GM12878 (cell line): ENCODE results near the gene ARID5B.

Source experiments
- ATF2 ChIP-seq: IDR thresholded peaks from 2 replicates; pipeline ENCODE4 v1.6.1; 2012; ENCODE audit warnings: low read length, inconsistent platforms
- GABPA ChIP-seq: IDR thresholded peaks from 2 replicates; pipeline ENCODE4 v1.6.1; 2014; ENCODE audit warnings: antibody characterized with exemption, low read depth, mild to moderate bottlenecking, inconsistent platforms
- HDAC6 ChIP-seq: fragments of 200-600 bp; sonication (generic); IDR thresholded peaks from one replicate; pipeline ENCODE4 v1.8.0; 2017; ENCODE audit warnings: antibody characterized with exemption; ENCODE audit not compliant: unreplicated experiment
- PBX3 ChIP-seq: IDR thresholded peaks from 2 replicates; pipeline ENCODE4 v1.6.1; 2011; ENCODE audit warnings: mild to moderate bottlenecking, low read depth, low read length, moderate library complexity; ENCODE audit not compliant: insufficient replicate concordance
- POLR2A ChIP-seq: IDR thresholded peaks from 2 replicates; pipeline ENCODE4 v1.6.1; 2011; ENCODE audit warnings: low read depth, mild to moderate bottlenecking, low read length
- RAD21 ChIP-seq: IDR thresholded peaks from 2 replicates; pipeline ENCODE4 v1.6.1; 2011; ENCODE audit warnings: mild to moderate bottlenecking, low read depth, low read length, moderate library complexity; ENCODE audit not compliant: insufficient read depth
- RUNX3 ChIP-seq: IDR thresholded peaks from 2 replicates; pipeline ENCODE4 v1.6.1; 2012; ENCODE audit warnings: low read length, inconsistent platforms
- SIX5 ChIP-seq: IDR thresholded peaks from 2 replicates; pipeline ENCODE4 v1.6.1; 2011; ENCODE audit warnings: mild to moderate bottlenecking, low read depth, low read length, moderate library complexity; ENCODE audit not compliant: severe bottlenecking
- ZBED1 ChIP-seq: IDR thresholded peaks from 2 replicates; pipeline ENCODE4 v1.6.1; 2016; ENCODE audit warnings: borderline replicate concordance
- TF ChIP-seq, protein P1 (sequence below), 3 experiments: IDR thresholded peaks in 2 of 3; conservative IDR thresholded peaks in 1 of 3; 2 replicates each; pipeline ENCODE4 v1.5.1; 2011; ENCODE audit warnings: low read depth in 3 of 3, low read length in 3 of 3, mild to moderate bottlenecking in 3 of 3, control low read depth in 2 of 3, moderate library complexity in 2 of 3, inconsistent platforms in 1 of 3, mixed read lengths in 1 of 3; ENCODE audit not compliant: control insufficient read depth in 2 of 3, insufficient read depth in 1 of 3; ENCODE audit errors: extremely low read depth in 1 of 3
- TF ChIP-seq, protein P2 (sequence below): IDR thresholded peaks from 2 replicates; pipeline ENCODE4 v1.6.1; 2011; ENCODE audit warnings: low read depth, mild to moderate bottlenecking, low read length, moderate library complexity, borderline replicate concordance; ENCODE audit errors: extremely low read depth

DNA sequence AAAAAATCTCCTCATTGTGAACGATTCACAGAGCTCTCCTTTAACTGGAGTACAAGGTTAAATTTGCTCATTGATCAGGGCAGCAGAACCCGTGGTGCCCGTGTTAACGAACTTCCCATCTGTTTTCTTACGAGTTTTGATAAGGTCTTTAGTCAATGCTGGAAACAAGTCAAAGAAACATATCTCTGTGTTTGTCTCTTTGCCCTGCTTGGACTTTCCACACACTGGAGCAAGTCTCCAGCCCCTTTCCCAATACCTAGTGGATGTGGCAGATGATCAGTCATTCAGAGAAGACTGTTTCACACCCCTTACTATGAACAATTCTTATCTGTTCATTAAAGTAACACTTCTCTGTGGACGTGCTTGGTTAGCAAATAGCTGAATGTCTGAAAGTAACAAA, 121.3 kb downstream of the ARID5B start:
- TF ChIP-seq, protein P1, sequence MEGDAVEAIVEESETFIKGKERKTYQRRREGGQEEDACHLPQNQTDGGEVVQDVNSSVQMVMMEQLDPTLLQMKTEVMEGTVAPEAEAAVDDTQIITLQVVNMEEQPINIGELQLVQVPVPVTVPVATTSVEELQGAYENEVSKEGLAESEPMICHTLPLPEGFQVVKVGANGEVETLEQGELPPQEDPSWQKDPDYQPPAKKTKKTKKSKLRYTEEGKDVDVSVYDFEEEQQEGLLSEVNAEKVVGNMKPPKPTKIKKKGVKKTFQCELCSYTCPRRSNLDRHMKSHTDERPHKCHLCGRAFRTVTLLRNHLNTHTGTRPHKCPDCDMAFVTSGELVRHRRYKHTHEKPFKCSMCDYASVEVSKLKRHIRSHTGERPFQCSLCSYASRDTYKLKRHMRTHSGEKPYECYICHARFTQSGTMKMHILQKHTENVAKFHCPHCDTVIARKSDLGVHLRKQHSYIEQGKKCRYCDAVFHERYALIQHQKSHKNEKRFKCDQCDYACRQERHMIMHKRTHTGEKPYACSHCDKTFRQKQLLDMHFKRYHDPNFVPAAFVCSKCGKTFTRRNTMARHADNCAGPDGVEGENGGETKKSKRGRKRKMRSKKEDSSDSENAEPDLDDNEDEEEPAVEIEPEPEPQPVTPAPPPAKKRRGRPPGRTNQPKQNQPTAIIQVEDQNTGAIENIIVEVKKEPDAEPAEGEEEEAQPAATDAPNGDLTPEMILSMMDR (IDR thresholded peaks at IDR 0.05 in 2 of 3, conservative IDR thresholded peaks at IDR 0.05 in 1 of 3; ENCODE audit: control insufficient read depth in 2 of 3, extremely low read depth in 1 of 3, insufficient read depth in 1 of 3, low read depth in 3 of 3, low read length in 3 of 3): no peak
- TF ChIP-seq RAD21 (no peak), ATF2 (no peak), POLR2A (no peak), ZBED1 (no peak), GABPA (no peak), PBX3 (no peak), HDAC6 (no peak), RUNX3 (no peak), SIX5 (no peak)
- TF ChIP-seq, protein P2, sequence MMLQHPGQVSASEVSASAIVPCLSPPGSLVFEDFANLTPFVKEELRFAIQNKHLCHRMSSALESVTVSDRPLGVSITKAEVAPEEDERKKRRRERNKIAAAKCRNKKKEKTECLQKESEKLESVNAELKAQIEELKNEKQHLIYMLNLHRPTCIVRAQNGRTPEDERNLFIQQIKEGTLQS: no peak
